ENCODE results near the gene FEV.

The FEV gene

DNA sequence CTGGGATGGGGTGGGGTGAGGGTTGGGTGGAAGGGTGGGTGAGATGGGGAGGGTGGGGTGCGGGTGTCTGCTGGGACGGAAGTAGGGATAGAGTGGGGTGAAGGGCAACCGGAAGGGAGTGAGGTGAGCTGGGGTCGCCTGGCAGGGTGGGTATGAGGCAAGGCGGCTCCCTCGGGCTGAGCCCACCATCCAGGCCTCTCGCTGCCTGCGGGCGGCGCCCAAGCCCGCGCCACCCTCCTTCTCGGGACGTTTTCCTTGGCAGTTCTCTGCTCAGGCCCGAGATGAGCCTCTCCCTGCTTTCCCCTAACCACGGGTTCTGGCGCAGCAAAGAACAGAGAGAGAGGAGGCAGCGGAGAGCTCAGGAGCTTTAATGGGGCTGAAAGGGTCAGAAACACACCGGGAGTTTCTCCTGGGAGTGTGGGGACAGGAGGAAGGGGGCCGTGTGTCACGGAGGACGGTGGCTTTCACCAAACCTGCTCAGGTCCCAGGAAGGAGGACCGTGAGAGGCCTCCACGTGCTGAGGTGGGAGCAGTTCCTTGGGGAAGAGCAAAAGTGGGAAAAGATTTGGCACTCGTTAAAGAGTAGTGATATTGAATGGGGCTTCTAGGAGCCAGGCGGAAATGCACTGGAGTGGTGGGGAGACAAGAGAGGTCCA, 4.1 kb downstream of the FEV start:
- no peaks in the 10 kb centered on the region for H3K36me3 Mint-ChIP-seq (ENCODE audit: low read depth)
- H3K4me1 Mint-ChIP-seq (ENCODE audit: low read depth) = peaks cover 36% of the 10 kb centered on the region
- peak overlapping the region; percentile 52 for H3K4me3 Mint-ChIP-seq
- no peak overlapping the region for H3K27ac Mint-ChIP-seq
- H3K9me3 Mint-ChIP-seq = no peaks in the 10 kb centered on the region
- peaks cover 74% of the 10 kb centered on the region for H3K27me3 Mint-ChIP-seq

DNA sequence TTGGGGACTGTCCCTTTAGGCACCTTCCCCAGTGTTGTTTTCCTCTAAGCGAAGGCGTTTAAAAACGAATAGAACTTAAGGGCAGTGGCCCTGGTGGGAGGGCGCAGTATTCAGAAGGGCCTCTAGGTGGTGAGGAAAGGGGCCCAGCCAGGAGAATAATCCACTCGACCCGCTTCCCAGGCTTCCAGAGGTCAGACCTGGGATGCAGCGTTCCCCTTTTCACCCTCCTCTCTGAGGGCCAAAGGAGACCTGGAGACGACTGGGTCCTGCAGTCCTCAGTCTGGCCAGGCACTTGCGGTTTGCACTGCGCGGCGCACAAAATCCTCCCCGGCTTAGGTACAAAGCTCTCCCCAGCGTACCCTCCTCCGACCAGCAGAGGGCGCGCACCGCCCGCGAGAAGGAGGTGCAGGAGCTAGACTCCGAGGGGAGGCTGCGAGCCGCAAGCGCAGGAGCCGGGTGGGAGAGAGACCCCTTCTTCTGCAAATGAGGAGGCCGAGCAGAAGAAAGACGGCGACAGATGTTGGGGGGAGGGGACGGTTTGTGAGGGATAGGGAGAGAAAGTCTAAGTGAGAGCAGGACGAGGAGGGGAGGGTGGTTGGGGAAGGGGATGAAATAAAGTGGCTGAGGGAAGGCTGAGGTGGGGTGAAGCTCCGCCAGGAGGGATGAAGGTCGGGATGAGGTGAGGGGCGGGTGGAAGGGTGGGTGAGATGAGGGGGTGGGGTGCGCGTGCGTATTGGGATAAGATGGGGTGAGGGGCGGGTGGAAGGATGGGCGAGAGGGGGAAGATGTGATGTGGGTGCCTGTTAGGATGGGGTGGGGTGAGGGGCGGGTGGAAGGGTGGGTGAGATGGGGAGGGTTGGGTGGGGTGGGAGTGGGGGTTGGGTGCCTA, 4.9 kb downstream of the FEV start:
- peaks cover 77% of the 10 kb centered on the region for H3K27me3 Mint-ChIP-seq
- H3K36me3 Mint-ChIP-seq (ENCODE audit: low read depth) = no peaks in the 10 kb centered on the region
- no peak overlapping the region for H3K27ac Mint-ChIP-seq
- H3K4me3 Mint-ChIP-seq = peak overlapping the region; percentile 70
- H3K9me3 Mint-ChIP-seq = no peaks in the 10 kb centered on the region
- peaks cover 32% of the 10 kb centered on the region for H3K4me1 Mint-ChIP-seq (ENCODE audit: low read depth)

DNA sequence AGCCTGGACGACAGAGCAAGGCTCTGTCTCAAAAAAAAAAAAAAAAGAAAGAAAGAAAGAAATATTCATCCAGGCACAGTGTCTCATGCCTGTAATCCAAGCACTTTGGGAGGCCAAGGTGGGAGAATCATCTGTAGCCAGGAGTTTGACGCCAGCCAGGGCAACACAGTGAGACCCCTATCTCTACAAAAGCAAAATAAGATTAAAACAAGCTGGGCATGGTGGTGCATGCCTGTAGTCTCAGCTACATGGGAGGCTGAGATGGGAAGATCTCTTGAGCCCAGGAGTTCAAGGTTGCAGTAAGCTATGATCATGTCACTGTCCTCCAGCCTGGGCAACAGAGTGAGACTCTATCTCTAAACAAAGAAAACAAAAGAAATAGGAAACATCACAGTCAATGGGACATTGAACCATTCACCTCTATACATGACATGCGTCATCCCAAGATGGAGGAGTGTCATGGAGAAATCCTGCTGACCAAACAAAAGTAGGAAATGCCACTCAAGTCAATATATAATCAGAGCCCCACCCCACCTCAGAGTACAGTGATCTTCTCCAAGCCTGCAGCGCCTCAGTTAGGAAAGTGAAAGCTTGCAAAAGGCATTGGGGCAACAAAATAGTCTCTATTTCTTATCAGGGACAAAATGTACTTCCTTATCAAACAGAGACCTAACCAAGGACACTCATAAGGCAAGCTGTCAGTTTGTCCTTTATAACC, 9.8 kb downstream of the FEV start:
- Mint-ChIP-seq H3K36me3 (ENCODE audit: low read depth) (no peaks in the 10 kb centered on the region), H3K4me1 (ENCODE audit: low read depth) (peaks cover 8% of the 10 kb centered on the region), H3K4me3 (no peak overlapping the region), H3K27me3 (peaks cover 63% of the 10 kb centered on the region), H3K27ac (no peak overlapping the region), H3K9me3 (no peaks in the 10 kb centered on the region)

DNA sequence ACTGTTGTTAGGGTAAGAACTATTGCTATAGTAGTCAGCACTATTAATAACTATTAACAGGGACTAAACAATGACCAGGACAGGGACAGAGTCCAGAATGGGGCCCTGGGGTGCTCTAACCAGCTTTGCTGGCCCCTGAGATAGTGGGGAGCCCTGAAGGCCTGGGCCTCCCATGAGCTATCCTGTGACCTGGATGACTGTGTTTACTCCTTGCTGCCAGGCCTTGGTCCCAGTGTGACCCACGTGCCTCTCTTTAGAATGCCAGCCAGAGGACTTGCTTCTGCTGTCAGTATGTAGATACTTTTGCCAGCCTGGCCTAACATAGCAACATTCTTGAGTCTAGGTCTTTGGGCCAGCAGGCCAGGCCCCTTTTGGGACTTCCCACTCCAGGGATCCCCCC, 14.1 kb downstream of the FEV start:
- peaks cover 56% of the 10 kb centered on the region for H3K27me3 Mint-ChIP-seq

DNA sequence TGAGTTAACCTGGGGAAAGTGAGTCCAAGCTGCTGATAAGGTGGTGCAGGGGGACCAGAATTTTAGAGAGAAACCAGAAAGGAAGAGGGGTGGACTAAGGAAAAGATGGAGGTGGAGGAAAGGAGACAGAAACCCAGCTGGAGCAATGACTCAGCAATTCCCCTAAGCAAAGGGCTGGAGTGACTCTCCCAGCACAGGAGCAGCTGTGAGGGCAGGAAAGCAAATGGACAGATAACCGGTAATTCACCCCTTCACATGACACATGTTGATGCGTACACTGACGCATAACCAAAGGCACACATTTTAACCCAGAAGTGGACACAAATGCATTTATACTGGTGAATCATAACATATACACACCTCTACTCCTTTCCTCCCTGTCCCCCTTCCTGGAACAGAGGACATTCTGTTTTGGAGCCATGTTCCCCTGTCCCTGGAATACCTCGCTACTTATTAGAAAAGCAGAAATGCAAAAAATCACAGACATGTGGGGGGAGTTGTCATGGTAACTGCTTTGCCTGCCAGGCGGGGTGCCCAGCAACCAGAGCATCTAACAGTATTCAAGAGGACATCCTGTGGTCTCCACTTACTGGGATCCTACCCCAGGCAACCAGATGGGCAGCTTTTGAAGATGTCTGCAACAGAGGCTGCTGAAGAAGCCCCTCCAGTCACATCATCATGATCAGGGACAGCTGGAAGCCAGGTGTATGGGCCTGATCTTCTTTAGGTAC, 20.8 kb downstream of the FEV start:
- Mint-ChIP-seq H3K36me3 (ENCODE audit: low read depth) (no peaks in the 10 kb centered on the region), H3K27ac (no peak overlapping the region), H3K27me3 (peaks cover 65% of the 10 kb centered on the region), H3K4me1 (ENCODE audit: low read depth) (peaks cover 16% of the 10 kb centered on the region), H3K4me3 (no peak overlapping the region), H3K9me3 (peaks cover 3% of the 10 kb centered on the region)

More for the DNA sequence above, 14.1 kb downstream of the FEV start:
- H3K9me3 Mint-ChIP-seq = no peaks in the 10 kb centered on the region
- no peak overlapping the region for H3K27ac Mint-ChIP-seq
- no peaks in the 10 kb centered on the region for H3K36me3 Mint-ChIP-seq (ENCODE audit: low read depth)
- H3K4me1 Mint-ChIP-seq (ENCODE audit: low read depth) = no peaks in the 10 kb centered on the region
- no peak overlapping the region for H3K4me3 Mint-ChIP-seq

DNA sequence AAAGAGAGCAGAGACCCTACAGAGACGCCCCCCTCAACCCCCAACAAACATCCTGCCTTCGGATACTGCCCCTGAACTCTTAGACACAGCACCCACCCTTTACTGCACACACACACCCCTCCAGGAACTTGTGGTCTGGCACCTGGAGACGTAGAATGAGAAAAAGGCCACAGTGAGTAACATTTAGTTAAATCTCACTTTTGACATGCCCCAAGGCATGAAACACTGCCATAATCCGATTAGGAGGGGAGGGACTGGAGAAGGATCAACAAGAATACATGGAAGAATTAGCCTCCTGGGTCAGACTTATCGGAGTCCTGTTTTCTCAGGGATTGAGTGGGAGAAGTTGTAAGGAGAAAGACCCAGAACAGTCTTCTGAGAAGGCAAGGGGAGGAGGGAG, 21.4 kb downstream of the FEV start:
- Mint-ChIP-seq H3K36me3 (ENCODE audit: low read depth) (no peaks in the 10 kb centered on the region), H3K4me3 (no peak overlapping the region), H3K4me1 (ENCODE audit: low read depth) (peaks cover 18% of the 10 kb centered on the region), H3K9me3 (peaks cover 3% of the 10 kb centered on the region), H3K27me3 (peaks cover 67% of the 10 kb centered on the region), H3K27ac (no peak overlapping the region)

DNA sequence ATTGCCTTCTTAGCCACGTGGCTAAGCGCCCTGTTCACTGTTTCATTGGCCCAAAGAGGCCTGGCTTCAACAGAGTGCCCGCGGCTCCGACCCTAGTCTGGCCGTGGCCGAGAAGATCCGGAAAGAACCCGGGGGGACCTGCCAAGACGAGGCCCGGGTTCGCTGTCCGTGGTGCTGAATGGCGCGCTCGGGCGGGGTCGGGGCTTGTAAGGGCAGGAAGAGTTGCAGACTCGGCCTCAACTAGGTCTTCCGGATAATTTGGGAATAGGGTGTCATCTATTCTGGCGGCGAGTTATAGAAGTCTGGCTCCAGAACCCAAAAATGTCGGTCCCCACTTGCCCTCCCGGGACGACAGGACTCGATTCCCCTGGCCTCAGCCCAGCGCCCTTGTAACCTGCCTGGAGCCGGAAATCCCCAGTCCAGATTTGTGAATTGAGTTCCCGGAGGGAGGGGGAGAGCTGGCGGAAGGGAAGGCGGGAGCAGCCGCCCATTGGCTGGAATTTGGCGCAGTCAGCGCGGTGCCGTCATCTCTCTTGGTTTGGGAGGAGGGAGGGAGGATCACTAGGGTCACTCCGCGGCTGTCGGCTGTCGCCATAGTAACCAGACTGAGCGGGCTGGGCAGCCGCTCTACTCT, 22.0 kb downstream of the FEV start:
- Mint-ChIP-seq H3K4me3 (no peak overlapping the region), H3K9me3 (peaks cover 3% of the 10 kb centered on the region), H3K27ac (no peak overlapping the region), H3K36me3 (ENCODE audit: low read depth) (no peaks in the 10 kb centered on the region), H3K4me1 (ENCODE audit: low read depth) (peaks cover 18% of the 10 kb centered on the region), H3K27me3 (peaks cover 68% of the 10 kb centered on the region)

DNA sequence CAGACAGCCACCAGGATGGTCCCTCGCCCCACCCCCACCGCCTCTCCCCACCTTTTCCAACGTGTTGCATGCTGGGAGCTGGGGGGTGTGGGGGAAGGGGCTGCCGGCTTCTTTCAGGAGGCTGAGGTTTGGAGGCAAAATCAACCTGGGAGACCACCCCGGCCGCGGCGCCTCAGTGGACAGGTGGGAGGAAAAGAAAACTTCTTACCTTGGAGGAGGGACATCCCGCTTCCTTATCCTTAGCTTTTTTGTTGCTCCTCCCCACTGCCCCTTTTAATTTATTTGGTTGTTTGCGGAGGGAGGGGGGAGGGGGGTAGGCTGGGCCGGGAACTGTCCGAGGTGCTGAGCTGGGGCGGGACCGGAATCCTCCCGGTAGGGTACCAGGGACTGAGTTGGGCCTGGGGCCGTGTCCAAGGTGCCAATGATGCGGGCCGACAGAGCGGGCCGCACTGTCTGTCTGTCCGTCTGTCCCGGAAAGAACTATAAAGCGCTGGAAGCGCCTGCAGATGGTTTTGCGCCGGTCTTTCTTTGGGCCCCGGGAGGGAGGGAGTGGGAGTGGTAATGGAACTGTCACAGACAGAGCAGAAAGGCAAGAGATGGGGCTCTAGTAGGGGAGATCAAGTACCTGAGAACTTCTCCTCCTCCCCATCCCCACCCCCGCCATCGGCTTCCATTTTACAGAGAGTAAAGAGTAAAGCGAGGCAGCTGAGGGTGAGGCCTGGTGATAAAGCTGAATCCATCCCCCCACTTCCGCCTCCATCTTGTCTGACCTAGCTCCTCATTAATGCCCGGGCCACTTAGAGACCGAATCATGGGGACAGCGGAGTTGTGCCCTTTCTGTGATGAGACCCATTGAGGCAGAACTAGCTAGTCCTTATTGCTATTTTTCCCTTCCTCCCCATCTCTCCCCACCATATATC, 23.1 kb downstream of the FEV start:
- Mint-ChIP-seq H3K4me1 (ENCODE audit: low read depth) (peaks cover 18% of the 10 kb centered on the region), H3K27ac (no peak overlapping the region), H3K36me3 (ENCODE audit: low read depth) (no peaks in the 10 kb centered on the region), H3K4me3 (no peak overlapping the region), H3K27me3 (peaks cover 74% of the 10 kb centered on the region), H3K9me3 (peaks cover 3% of the 10 kb centered on the region)

DNA sequence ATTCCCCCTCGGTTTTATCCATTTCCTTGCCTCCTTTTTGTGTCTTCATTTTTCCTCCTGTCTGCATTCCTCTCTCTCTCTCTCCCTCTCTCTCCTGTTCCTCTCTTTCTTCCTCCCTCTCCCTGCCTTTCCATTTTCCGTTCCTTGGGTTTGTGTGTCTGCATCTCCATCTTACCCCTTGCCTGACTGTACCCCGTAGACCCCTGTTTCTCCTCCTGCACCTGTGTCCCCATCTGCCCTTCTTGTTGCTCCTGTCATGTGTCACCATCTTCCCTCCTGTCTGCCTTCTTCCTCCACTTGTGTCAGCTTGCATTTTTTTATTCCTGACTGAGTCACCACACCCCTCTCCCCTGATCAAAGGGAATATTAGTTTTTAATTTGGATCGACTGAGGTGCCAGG, 23.8 kb downstream of the FEV start:
- Mint-ChIP-seq H3K27ac (no peak overlapping the region), H3K4me3 (peak overlapping the region; percentile 52), H3K9me3 (peaks cover 3% of the 10 kb centered on the region), H3K4me1 (ENCODE audit: low read depth) (peaks cover 18% of the 10 kb centered on the region), H3K36me3 (ENCODE audit: low read depth) (no peaks in the 10 kb centered on the region), H3K27me3 (peaks cover 75% of the 10 kb centered on the region)

DNA sequence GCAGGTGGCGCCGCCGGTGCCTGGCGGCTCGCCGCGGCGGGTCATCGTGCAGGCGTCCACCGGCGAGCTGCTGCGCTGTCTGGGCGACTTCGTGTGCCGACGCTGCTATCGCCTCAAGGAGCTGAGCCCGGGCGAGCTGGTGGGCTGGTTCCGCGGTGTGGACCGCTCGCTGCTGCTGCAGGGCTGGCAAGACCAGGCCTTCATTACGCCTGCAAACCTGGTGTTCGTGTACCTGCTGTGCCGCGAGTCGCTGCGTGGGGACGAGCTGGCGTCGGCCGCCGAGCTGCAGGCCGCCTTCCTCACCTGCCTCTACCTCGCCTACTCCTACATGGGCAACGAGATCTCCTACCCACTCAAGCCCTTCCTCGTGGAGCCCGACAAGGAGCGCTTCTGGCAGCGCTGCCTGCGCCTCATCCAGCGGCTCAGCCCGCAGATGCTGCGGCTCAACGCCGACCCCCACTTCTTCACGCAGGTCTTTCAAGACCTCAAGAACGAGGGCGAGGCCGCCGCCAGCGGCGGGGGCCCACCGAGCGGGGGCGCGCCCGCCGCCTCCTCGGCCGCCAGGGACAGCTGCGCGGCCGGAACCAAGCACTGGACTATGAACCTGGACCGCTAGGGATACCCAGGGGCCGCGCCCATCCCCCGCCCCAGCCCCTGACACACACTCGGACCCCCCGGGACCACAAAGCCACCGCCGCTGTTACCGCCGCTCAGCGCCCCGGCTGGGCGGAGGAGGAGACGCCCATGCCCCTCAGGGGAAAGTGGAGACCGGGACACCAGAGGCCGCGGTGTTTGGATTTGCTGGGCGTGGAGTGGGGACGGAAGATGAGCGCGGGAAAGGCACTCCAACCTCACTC, 24.4 kb downstream of the FEV start:
- H3K4me1 Mint-ChIP-seq (ENCODE audit: low read depth) = peaks cover 18% of the 10 kb centered on the region
- no peak overlapping the region for H3K27ac Mint-ChIP-seq
- H3K27me3 Mint-ChIP-seq = peaks cover 74% of the 10 kb centered on the region
- H3K36me3 Mint-ChIP-seq (ENCODE audit: low read depth) = no peaks in the 10 kb centered on the region
- peak overlapping the region; percentile 52 for H3K4me3 Mint-ChIP-seq
- peaks cover 3% of the 10 kb centered on the region for H3K9me3 Mint-ChIP-seq

DNA sequence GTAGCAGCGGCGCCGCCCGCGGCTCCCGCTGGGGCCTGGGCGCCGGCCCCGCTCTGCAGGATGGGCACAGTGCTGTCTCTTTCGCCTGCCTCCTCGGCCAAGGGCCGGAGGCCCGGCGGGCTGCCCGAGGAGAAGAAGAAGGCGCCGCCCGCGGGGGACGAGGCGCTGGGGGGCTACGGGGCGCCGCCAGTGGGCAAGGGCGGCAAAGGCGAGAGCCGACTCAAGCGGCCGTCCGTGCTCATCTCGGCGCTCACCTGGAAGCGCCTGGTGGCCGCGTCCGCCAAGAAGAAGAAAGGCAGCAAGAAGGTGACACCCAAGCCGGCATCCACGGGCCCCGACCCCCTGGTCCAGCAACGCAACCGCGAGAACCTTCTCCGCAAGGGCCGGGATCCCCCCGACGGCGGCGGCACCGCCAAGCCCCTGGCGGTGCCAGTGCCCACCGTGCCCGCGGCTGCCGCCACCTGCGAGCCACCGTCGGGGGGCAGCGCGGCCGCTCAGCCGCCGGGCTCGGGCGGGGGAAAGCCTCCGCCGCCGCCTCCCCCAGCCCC, 25.1 kb downstream of the FEV start:
- Mint-ChIP-seq H3K36me3 (ENCODE audit: low read depth) (no peaks in the 10 kb centered on the region), H3K27ac (no peak overlapping the region), H3K27me3 (peaks cover 70% of the 10 kb centered on the region), H3K4me1 (ENCODE audit: low read depth) (peaks cover 18% of the 10 kb centered on the region), H3K4me3 (no peak overlapping the region), H3K9me3 (peaks cover 3% of the 10 kb centered on the region)

DNA sequence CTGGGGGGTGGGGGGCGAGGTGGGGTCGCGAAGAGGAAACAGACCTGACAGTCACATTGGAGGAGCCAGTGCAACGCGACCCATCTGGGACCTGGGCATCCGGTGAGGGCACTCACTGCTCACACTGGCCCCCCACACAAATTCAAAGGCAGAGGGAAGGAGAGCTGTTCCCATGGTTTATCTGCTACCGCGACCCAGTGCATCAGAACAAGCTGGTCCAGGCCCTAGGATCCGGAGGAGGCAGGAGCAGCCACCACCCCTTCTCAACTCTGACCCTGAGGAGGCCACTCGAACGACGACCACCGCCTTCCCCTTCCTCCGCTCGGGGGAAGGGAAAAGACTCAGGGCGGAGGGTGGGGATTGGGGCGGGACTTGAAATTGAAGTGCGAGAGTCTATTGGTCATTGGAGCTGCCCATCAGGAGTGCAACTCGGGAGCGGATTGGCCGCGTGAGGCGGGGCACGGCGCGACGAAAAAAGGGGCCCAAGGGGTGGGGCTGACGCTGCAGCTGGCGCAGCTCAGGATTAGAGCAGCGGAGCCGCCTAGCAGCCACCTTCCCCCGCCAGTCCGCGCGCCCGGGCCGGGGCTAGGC, 25.7 kb downstream of the FEV start, which contains the start of gene CDK5R2:
TSS of gene CDK5R2 (plus strand) at position 526 of the 591 bp plus-strand sequence. CDS start 155 bp downstream, outside the sequence.
- H3K4me3 Mint-ChIP-seq = peak within 1 kb of the TSS; percentile 50
- peaks cover 18% of the 10 kb centered on the region for H3K4me1 Mint-ChIP-seq (ENCODE audit: low read depth)
- H3K27ac Mint-ChIP-seq = no peak within 1 kb of the TSS
- peaks cover 3% of the 10 kb centered on the region for H3K9me3 Mint-ChIP-seq
- no peaks in the 10 kb centered on the region for H3K36me3 Mint-ChIP-seq (ENCODE audit: low read depth)
- peaks cover 70% of the 10 kb centered on the region for H3K27me3 Mint-ChIP-seq
